ENCODE measurements around the gene HS3ST2.

DNA sequence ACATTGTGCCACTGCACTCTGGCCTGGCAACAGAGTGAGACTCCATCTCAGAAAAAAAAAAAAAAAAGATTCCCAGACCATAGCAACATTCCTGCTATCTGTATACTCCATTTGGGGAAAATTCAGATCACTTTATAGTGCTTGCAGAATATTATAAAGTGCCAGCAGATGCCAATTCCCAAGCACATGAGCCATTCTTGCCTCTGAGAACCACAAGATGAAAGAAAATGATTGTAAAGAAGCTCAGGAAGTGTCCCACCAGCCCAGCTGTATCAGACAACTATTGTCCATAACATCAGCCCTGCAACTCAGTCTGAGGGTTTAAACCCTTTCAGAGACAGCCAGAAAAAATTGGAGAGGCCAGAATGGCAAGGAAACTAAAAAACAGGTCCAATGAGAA is 69.0 kb downstream of the HS3ST2 start:
- TF ChIP-seq CTCF (IDR thresholded peaks at IDR 0.05) (no peak), POLR2A (IDR thresholded peaks at IDR 0.05; ENCODE audit: low read depth) (no peak), POLR2AphosphoS5 (IDR thresholded peaks at IDR 0.05) (no peak), EP300 (IDR thresholded peaks at IDR 0.05) (no peak)

Data from esophagus muscularis mucosa (tissue), 4 donors.